GM12878 (cell line): Measurements from ENCODE around the gene EHD4. TPM values are rescaled to one million over a fixed set of nuclear protein-coding genes. Genes with fewer than 3 reads are reported as not detected.

Experiments used
- ATAC-seq: fragments of 200-7000 bp; cut with Tn5 transposase; 3 replicates; pipeline ENCODE4 v1.9.1; 2020; ENCODE audit warnings: mild to moderate bottlenecking, moderate library complexity
- BruUV-seq: library from RNA; stranded (reverse); fragments of 400-500 nt; replicated peaks from 2 replicates; lab custom pipeline; 2021; lab: Mats Ljungman, UMichigan
- CTCF ChIA-PET: fragments of 300-600 bp; sonication (Branson Sonifier 250); formaldehyde crosslinking; extraction: SDS; loops from one replicate; lab custom pipeline; 2021; ENCODE audit warnings: inconsistent platforms; lab: Yijun Ruan, JAX
- POLR2A ChIA-PET: fragments of 350-600 bp; formaldehyde crosslinking; extraction: SDS; loops from one replicate; lab custom pipeline; 2021; ENCODE audit warnings: inconsistent platforms; lab: Charles Lee
- RAD21 ChIA-PET: fragments of 300-600 bp; sonication (Branson Sonifier 250); formaldehyde crosslinking; loops from one replicate; lab custom pipeline; 2023; ENCODE audit warnings: antibody characterized with exemption; ENCODE audit not compliant: unreplicated experiment; lab: Charles Lee
- SMC1A ChIA-PET: fragments of 300-600 bp; sonication (Branson Sonifier 250); formaldehyde crosslinking; loops from one replicate; lab custom pipeline; 2023; ENCODE audit not compliant: unreplicated experiment, uncharacterized antibody; lab: Charles Lee
- DNase-seq: peaks from one replicate; pipeline ENCODE4 v3.0.0-alpha.2; 2011; ENCODE audit warnings: low read depth, low spot score
- FAIRE-seq: peaks from 3 replicates; lab custom pipeline; 2011; peaks lifted over from hg19 to GRCh38; lab: Jason Lieb, UNC
- H2AFZ ChIP-seq: 2 replicates; pipeline ENCODE4 v1.6.0; 2011; ENCODE audit warnings: low read depth, low read length, control low read depth; ENCODE audit not compliant: control insufficient read depth
- H3K27ac ChIP-seq: 2 replicates; pipeline ENCODE4 v1.5.1; 2011; ENCODE audit warnings: control low read depth; ENCODE audit not compliant: control insufficient read depth, insufficient read depth
- H3K27me3 ChIP-seq, 2 experiments: replicated peaks in 1 of 2; 2 replicates each; pipeline versions ENCODE4 v1.6.0 to v1.6.1; 2011; ENCODE audit warnings: low read length in 1 of 2; ENCODE audit not compliant: control insufficient read depth in 2 of 2, insufficient read depth in 2 of 2
- H3K36me3 ChIP-seq, 2 experiments: 2 replicates each; pipeline ENCODE4 v1.5.1; 2011; ENCODE audit warnings: low read length in 1 of 2; ENCODE audit not compliant: control insufficient read depth in 2 of 2, insufficient read depth in 2 of 2
- H3K4me1 ChIP-seq: 2 replicates; pipeline ENCODE4 v1.6.1; 2011; ENCODE audit warnings: mild to moderate bottlenecking, low read length, moderate library complexity, mixed read lengths; ENCODE audit not compliant: control insufficient read depth, insufficient read depth
- H3K4me2 ChIP-seq: 2 replicates; pipeline ENCODE4 v1.6.0; 2011; ENCODE audit warnings: control low read depth; ENCODE audit not compliant: control insufficient read depth, insufficient read depth
- H3K4me3 ChIP-seq: fragments of 200-600 bp; sonication (generic); 2 replicates; pipeline ENCODE4 v1.5.1; 2016
- H3K79me2 ChIP-seq: 2 replicates; pipeline ENCODE4 v1.6.0; 2011; ENCODE audit warnings: low read length; ENCODE audit not compliant: control insufficient read depth, insufficient read depth
- H3K9ac ChIP-seq: 2 replicates; pipeline ENCODE4 v1.8.0; 2011; ENCODE audit warnings: low read length, control low read depth, mixed read lengths; ENCODE audit not compliant: control insufficient read depth, insufficient read depth
- H3K9me3 ChIP-seq: replicated peaks from 3 replicates; pipeline ENCODE4 v1.5.1; 2011; ENCODE audit warnings: mild to moderate bottlenecking, low read length; ENCODE audit not compliant: control insufficient read depth, insufficient read depth
- H4K20me1 ChIP-seq: 2 replicates; pipeline ENCODE4 v1.6.0; 2011; ENCODE audit not compliant: control insufficient read depth, insufficient read depth
- BACH1 ChIP-seq: fragments of 450-650 bp; IDR thresholded peaks from 2 replicates; pipeline ENCODE4 v1.6.1; 2017; ENCODE audit warnings: mild to moderate bottlenecking, borderline replicate concordance
- EGR1 ChIP-seq, 2 experiments: IDR thresholded peaks; 1 replicate in 1 of 2; 2 replicates in 1 of 2; pipeline ENCODE4 v1.6.1; 2011 to 2012; ENCODE audit warnings: low read depth in 2 of 2, low read length in 2 of 2, borderline replicate concordance in 1 of 2, mild to moderate bottlenecking in 1 of 2, moderate library complexity in 1 of 2
- ETV6 ChIP-seq, 2 experiments: fragments of 450-650 bp in 1 of 2; IDR thresholded peaks in 1 of 2; conservative IDR thresholded peaks in 1 of 2; 2 replicates each; pipeline ENCODE4 v1.6.1; 2014; ENCODE audit warnings: antibody characterized with exemption in 1 of 2, borderline replicate concordance in 1 of 2, low read depth in 1 of 2, mild to moderate bottlenecking in 1 of 2, moderate library complexity in 1 of 2
- GATAD2B ChIP-seq: fragments of 450-650 bp; conservative IDR thresholded peaks from 2 replicates; pipeline ENCODE4 v1.6.1; 2017; ENCODE audit warnings: low read depth, mild to moderate bottlenecking, moderate library complexity
- HDGF ChIP-seq: fragments of 450-650 bp; IDR thresholded peaks from 2 replicates; pipeline ENCODE4 v1.6.1; 2016; ENCODE audit warnings: antibody characterized with exemption
- IKZF2 ChIP-seq, 2 experiments: fragments of 450-650 bp; IDR thresholded peaks; 2 replicates each; pipeline ENCODE4 v1.6.1; 2017; ENCODE audit warnings: mild to moderate bottlenecking in 2 of 2, moderate library complexity in 2 of 2
- KLF5 ChIP-seq: fragments of 450-650 bp; IDR thresholded peaks from 2 replicates; pipeline ENCODE4 v1.6.1; 2014; ENCODE audit warnings: mild to moderate bottlenecking; ENCODE audit not compliant: partially characterized antibody
- MXI1 ChIP-seq: fragments of 150-350 bp; IDR thresholded peaks from 2 replicates; pipeline ENCODE4 v1.6.1; 2011; ENCODE audit warnings: low read depth, mild to moderate bottlenecking, inconsistent platforms, low read length, improper control_type of control experiment
- MYC ChIP-seq: IDR thresholded peaks from 2 replicates; pipeline ENCODE4 v1.6.1; 2011; ENCODE audit warnings: mild to moderate bottlenecking, low read length, moderate library complexity, inconsistent platforms; ENCODE audit not compliant: insufficient read depth, insufficient replicate concordance, insufficient read length, severe bottlenecking
- NFXL1 ChIP-seq: fragments of 450-650 bp; IDR thresholded peaks from 2 replicates; pipeline ENCODE4 v1.6.1; 2017; ENCODE audit warnings: antibody characterized with exemption, mild to moderate bottlenecking, borderline replicate concordance
- NFYA ChIP-seq: IDR thresholded peaks from 2 replicates; pipeline ENCODE4 v1.6.1; 2011; ENCODE audit warnings: low read depth, mild to moderate bottlenecking, low read length, improper control_type of control experiment, borderline replicate concordance
- PAX8 ChIP-seq: fragments of 450-650 bp; IDR thresholded peaks from 2 replicates; pipeline ENCODE4 v1.6.1; 2017; ENCODE audit warnings: mild to moderate bottlenecking, moderate library complexity
- POU2F2 ChIP-seq: IDR thresholded peaks from 3 replicates; pipeline ENCODE4 v1.6.1; 2011; ENCODE audit warnings: low read depth, mild to moderate bottlenecking, low read length, borderline replicate concordance
- RCOR1 ChIP-seq: conservative IDR thresholded peaks from 2 replicates; pipeline ENCODE4 v1.6.1; 2012; ENCODE audit warnings: low read depth, low read length, improper control_type of control experiment
- SMAD1 ChIP-seq: fragments of 450-650 bp; IDR thresholded peaks from 2 replicates; pipeline ENCODE4 v1.6.1; 2018; ENCODE audit warnings: mild to moderate bottlenecking, low read depth; ENCODE audit not compliant: partially characterized antibody
- TAF1 ChIP-seq: IDR thresholded peaks from 2 replicates; pipeline ENCODE4 v1.6.1; 2011; ENCODE audit warnings: mild to moderate bottlenecking, low read depth, low read length, borderline replicate concordance
- TARDBP ChIP-seq: IDR thresholded peaks from 2 replicates; pipeline ENCODE4 v1.6.1; 2016; ENCODE audit warnings: borderline replicate concordance
- TCF12 ChIP-seq: IDR thresholded peaks from 2 replicates; pipeline ENCODE4 v1.6.1; 2011; ENCODE audit warnings: low read depth, mild to moderate bottlenecking, low read length
- WGBS: methylation state at CpG from one replicate; pipeline ENCODE4 v1.1.6; 2016; ENCODE audit warnings: low lambda C conversion rate; ENCODE audit not compliant: insufficient replicate concordance, insufficient coverage; ENCODE audit errors: missing lambda C conversion rate; 5-methylcytosine and 5-hydroxymethylcytosine counted together
- in situ Hi-C: fragments of 300-500 bp; cut with MboI; formaldehyde crosslinking; loops from 9 replicates; pipeline ENCODE4 v1.14.3; 2018; ENCODE audit warnings: mixed read lengths
- intact Hi-C: fragments of 100-400 bp; cut with micrococcal nuclease; formaldehyde crosslinking; loops from one replicate; pipeline ENCODE4 v1.14.2; 2022; ENCODE audit not compliant: unreplicated experiment
- polyA plus RNA-seq, 11 experiments: library from polyadenylated mRNA; depleted of rRNA in 4 of 11; unstranded in 6 of 11; stranded (reverse) in 5 of 11; fragments of >200 nt; fragmentation: Nextera tagmentation in 4 of 11; fragmentation: Illumina TruSeq in 1 of 11; extraction: Ambion mirVana in 4 of 11; extraction: Trizol in 1 of 11; gene quantifications; 1 replicate in 1 of 11; 2 replicates in 10 of 11; pipeline versions ENCODE4 v1.2.1 to v1.2.3, GENCODE V29; 2011 to 2016; ENCODE audit warnings: inconsistent platforms in 2 of 11, missing spikeins in 2 of 11, low read depth in 1 of 11
- total RNA-seq, 4 experiments: library from RNA; depleted of rRNA in 3 of 4; stranded (reverse); fragments of >200 nt in 3 of 4; fragmentation: Illumina TruSeq in 1 of 4; extraction: Trizol in 1 of 4; gene quantifications; 2 replicates each; pipeline versions ENCODE4 v1.2.1 to v1.2.3, GENCODE V29; 2013 to 2021
- TF ChIP-seq, protein P1 (sequence below): fragments of 450-650 bp; IDR thresholded peaks from 2 replicates; pipeline ENCODE4 v1.6.1; 2017; ENCODE audit warnings: mild to moderate bottlenecking
- TF ChIP-seq, protein P2 (sequence below): IDR thresholded peaks from 2 replicates; pipeline ENCODE4 v1.6.1; 2011; ENCODE audit warnings: borderline replicate concordance, low read depth, mild to moderate bottlenecking, moderate library complexity, mixed read lengths, low read length; ENCODE audit not compliant: insufficient read depth; ENCODE audit errors: extremely low read length
- TF ChIP-seq, protein P3 (sequence below), 3 experiments: IDR thresholded peaks in 2 of 3; conservative IDR thresholded peaks in 1 of 3; 2 replicates each; pipeline ENCODE4 v1.5.1; 2011; ENCODE audit warnings: low read depth in 3 of 3, low read length in 3 of 3, mild to moderate bottlenecking in 3 of 3, control low read depth in 2 of 3, moderate library complexity in 2 of 3, inconsistent platforms in 1 of 3, mixed read lengths in 1 of 3; ENCODE audit not compliant: control insufficient read depth in 2 of 3, insufficient read depth in 1 of 3; ENCODE audit errors: extremely low read depth in 1 of 3

Gene EHD4
- total and polyA plus RNA-seq, 10 of the 15 experiments (the other 5 are each of a cell fraction or from before 2014, with no cell fraction given): 4.2 to 62.9 (median 44.7) TPM

GRCh38 chr15:41884458-41884857, 87.9 kb downstream of the EHD4 start (continued):
- TF ChIP-seq, protein P1, sequence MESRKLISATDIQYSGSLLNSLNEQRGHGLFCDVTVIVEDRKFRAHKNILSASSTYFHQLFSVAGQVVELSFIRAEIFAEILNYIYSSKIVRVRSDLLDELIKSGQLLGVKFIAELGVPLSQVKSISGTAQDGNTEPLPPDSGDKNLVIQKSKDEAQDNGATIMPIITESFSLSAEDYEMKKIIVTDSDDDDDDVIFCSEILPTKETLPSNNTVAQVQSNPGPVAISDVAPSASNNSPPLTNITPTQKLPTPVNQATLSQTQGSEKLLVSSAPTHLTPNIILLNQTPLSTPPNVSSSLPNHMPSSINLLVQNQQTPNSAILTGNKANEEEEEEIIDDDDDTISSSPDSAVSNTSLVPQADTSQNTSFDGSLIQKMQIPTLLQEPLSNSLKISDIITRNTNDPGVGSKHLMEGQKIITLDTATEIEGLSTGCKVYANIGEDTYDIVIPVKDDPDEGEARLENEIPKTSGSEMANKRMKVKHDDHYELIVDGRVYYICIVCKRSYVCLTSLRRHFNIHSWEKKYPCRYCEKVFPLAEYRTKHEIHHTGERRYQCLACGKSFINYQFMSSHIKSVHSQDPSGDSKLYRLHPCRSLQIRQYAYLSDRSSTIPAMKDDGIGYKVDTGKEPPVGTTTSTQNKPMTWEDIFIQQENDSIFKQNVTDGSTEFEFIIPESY: no peak
- no peak for TF ChIP-seq HDGF
- TF ChIP-seq BACH1: no peak
- no peak for TF ChIP-seq IKZF2 (IDR thresholded peaks at IDR 0.05)
- no peak for TF ChIP-seq GATAD2B
- TF ChIP-seq KLF5: no peak
- no peak for TF ChIP-seq MYC
- TF ChIP-seq RCOR1: no peak
- TF ChIP-seq TARDBP: no peak

DNA sequence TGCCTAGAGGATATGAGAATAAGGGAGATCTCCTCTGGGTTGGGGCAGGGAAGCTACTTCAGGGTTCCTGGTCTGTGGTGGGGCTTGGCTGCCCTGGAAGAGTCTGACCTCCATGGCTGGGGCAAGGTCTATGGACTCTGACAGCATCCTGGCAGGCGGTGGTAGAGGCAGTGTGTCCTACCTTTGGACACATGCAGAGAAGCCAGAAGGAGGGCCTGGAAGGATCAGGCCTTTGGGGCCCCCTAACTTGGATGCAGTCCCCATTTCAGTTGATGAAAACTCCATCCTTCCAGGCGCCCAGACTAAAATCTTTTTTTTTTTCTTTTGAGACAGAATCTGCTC, 88.9 kb downstream of the EHD4 start:
- POLR2A ChIA-PET: no interaction called here
- no peak overlapping the region for H3K27ac ChIP-seq
- no peak for DNase-seq
- H3K27me3 ChIP-seq: peaks cover 0 to 2% of the 10 kb centered on the region in 2 experiments; a peak in 2 of 4 replicates
- H3K79me2 ChIP-seq: no peaks in the 10 kb centered on the region
- CTCF ChIA-PET: interaction anchor here (1.0 kb wide), 1 partner anchor 22 kb away, joined by 3 read pairs; no protein-coding TSS in a partner anchor
- H3K4me3 ChIP-seq: no peak overlapping the region
- no peaks in the 10 kb centered on the region for H3K9me3 ChIP-seq
- no TSS peak for BruUV-seq
- in situ Hi-C loops: no loop called here
- no peaks in the 10 kb centered on the region; the same call in 1 of the 2 replicates for H3K4me1 ChIP-seq
- ATAC-seq: no peak
- intact Hi-C loops: no loop called here
- no peaks in the 10 kb centered on the region for H4K20me1 ChIP-seq
- 39% methylated on average over 2 of the region's 2 CpGs for WGBS
- no peak overlapping the region for H3K4me2 ChIP-seq
- FAIRE-seq: no peak
- H3K36me3 ChIP-seq: no peaks in the 10 kb centered on the region
- no peak overlapping the region for H2AFZ ChIP-seq
- no peak overlapping the region for H3K9ac ChIP-seq
- SMC1A ChIA-PET: interaction anchor here (0.6 kb wide), 1 partner anchor 953 kb away, joined by 4 read pairs; no protein-coding TSS in a partner anchor
- RAD21 ChIA-PET: interaction anchor here (0.6 kb wide), 1 partner anchor 20 kb away, joined by 3 read pairs; no protein-coding TSS in a partner anchor
- TF ChIP-seq PAX8 (no peak), POU2F2 (no peak), NFYA (no peak), TAF1 (no peak), EGR1 (IDR thresholded peaks at IDR 0.05; ENCODE audit: borderline replicate concordance in 1 of 2, low read depth in 2 of 2, low read length in 2 of 2) (no peak), MXI1 (no peak), NFXL1 (no peak), ETV6 (conservative IDR thresholded peaks at IDR 0.05 in 1 of 2, IDR thresholded peaks at IDR 0.05 in 1 of 2; ENCODE audit: borderline replicate concordance in 1 of 2, low read depth in 1 of 2) (no peak), SMAD1 (no peak), TCF12 (no peak)
- TF ChIP-seq, protein P2, sequence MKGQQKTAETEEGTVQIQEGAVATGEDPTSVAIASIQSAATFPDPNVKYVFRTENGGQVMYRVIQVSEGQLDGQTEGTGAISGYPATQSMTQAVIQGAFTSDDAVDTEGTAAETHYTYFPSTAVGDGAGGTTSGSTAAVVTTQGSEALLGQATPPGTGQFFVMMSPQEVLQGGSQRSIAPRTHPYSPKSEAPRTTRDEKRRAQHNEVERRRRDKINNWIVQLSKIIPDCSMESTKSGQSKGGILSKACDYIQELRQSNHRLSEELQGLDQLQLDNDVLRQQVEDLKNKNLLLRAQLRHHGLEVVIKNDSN: no peak
- TF ChIP-seq, protein P3, sequence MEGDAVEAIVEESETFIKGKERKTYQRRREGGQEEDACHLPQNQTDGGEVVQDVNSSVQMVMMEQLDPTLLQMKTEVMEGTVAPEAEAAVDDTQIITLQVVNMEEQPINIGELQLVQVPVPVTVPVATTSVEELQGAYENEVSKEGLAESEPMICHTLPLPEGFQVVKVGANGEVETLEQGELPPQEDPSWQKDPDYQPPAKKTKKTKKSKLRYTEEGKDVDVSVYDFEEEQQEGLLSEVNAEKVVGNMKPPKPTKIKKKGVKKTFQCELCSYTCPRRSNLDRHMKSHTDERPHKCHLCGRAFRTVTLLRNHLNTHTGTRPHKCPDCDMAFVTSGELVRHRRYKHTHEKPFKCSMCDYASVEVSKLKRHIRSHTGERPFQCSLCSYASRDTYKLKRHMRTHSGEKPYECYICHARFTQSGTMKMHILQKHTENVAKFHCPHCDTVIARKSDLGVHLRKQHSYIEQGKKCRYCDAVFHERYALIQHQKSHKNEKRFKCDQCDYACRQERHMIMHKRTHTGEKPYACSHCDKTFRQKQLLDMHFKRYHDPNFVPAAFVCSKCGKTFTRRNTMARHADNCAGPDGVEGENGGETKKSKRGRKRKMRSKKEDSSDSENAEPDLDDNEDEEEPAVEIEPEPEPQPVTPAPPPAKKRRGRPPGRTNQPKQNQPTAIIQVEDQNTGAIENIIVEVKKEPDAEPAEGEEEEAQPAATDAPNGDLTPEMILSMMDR (IDR thresholded peaks at IDR 0.05 in 2 of 3, conservative IDR thresholded peaks at IDR 0.05 in 1 of 3; ENCODE audit: control insufficient read depth in 2 of 3, extremely low read depth in 1 of 3, insufficient read depth in 1 of 3, low read depth in 3 of 3, low read length in 3 of 3): no peak
